Subcutaneous abdominal adipose tissue (tissue), 5 donors: ENCODE measurements around the gene CEP57.

ENCODE experiments used
- H3K27ac ChIP-seq: one replicate; pipeline ENCODE4 v1.7.0; 2013; ENCODE audit warnings: low read depth, mild to moderate bottlenecking, inconsistent platforms, low read length, moderate library complexity
- H3K27me3 ChIP-seq, 5 donors: one replicate each; pipeline ENCODE4 v1.7.0; 2013; ENCODE audit warnings: low read length in 5 of 5, inconsistent platforms in 1 of 5; ENCODE audit not compliant: control insufficient read depth in 5 of 5, insufficient read depth in 4 of 5
- H3K36me3 ChIP-seq, 5 donors: one replicate each; pipeline ENCODE4 v1.7.0; 2013; ENCODE audit warnings: low read length in 5 of 5; ENCODE audit not compliant: control insufficient read depth in 5 of 5, insufficient read depth in 5 of 5
- H3K4me1 ChIP-seq, 5 donors: one replicate each; pipeline ENCODE4 v1.7.0; 2013; ENCODE audit warnings: low read length in 5 of 5, mild to moderate bottlenecking in 3 of 5, moderate library complexity in 1 of 5; ENCODE audit not compliant: control insufficient read depth in 5 of 5, insufficient read depth in 5 of 5
- H3K4me3 ChIP-seq, 5 donors: one replicate each; pipeline ENCODE4 v1.7.0; 2013; ENCODE audit warnings: low read length in 5 of 5, low read depth in 1 of 5
- H3K9ac ChIP-seq, 5 donors: one replicate each; pipeline ENCODE4 v1.7.0; 2013; ENCODE audit warnings: low read length in 5 of 5, mild to moderate bottlenecking in 4 of 5, moderate library complexity in 3 of 5
- H3K9me3 ChIP-seq, 5 donors: one replicate each; pipeline ENCODE4 v1.7.0; 2013; ENCODE audit warnings: low read length in 5 of 5; ENCODE audit not compliant: control insufficient read depth in 5 of 5
- donor health status: healthy.
- donor health status: healthy.
- donor health status: healthy.
- donor health status: healthy.
- donor health status: healthy.

The CEP57 gene

DNA sequence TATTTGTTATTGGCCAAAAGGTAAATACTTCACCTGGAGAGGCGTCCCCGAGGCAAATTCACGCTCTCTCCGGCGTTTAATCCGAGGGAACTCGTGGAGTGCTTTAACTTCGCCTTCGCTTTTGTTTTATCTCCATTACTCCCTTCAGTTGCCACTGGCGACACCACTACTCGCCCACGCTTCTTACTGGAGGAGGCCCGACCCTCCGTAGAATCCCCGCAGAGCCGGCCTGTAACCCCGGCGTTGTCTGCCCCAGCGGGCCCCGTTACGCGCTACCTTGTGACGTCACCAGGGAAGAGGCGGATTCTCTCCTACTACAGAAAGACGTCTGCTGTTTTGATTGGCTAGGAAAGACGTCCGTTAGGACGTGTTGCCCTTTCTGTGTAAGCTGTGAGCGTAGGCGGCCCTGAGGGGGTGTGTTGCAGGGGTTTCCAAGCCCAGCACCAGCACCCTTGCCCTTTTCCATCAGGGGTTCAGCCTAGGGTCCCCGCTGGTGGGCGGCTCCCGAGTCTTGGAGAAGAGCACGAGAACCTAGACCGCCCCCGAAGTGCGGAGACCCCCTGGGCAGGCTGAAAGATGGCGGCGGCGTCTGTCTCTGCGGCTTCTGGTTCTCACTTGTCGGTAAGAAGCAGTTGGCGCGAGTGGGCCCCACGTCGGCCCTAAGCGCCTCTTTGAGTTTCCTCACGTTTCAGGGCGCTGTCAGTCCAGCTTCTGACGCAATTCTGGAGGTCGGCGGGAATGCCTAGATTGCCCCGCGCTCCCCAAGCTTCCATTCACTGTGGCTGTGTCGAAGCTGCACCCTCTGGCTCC, at the start of gene CEP57:
CEP57 (plus strand) TSS at position 376 of the 810 bp plus-strand sequence; CDS start at position 577, 201 bp downstream.
- no peaks in the 10 kb centered on the region for H3K9me3 ChIP-seq
- peaks cover 2 to 30% (median 25%) of the 10 kb centered on the region in 5 donors for H3K4me1 ChIP-seq
- H3K36me3 ChIP-seq: peaks cover 9 to 16% (median 15%) of the 10 kb centered on the region in 5 donors
- peak within 1 kb of the TSS; percentile 99 for H3K27ac ChIP-seq
- no peaks in the 10 kb centered on the region for H3K27me3 ChIP-seq
- H3K9ac ChIP-seq: peak within 1 kb of the TSS; percentile 79 to 97 (median 92)
- H3K4me3 ChIP-seq: peak within 1 kb of the TSS; percentile 93 to 98 (median 97)

DNA sequence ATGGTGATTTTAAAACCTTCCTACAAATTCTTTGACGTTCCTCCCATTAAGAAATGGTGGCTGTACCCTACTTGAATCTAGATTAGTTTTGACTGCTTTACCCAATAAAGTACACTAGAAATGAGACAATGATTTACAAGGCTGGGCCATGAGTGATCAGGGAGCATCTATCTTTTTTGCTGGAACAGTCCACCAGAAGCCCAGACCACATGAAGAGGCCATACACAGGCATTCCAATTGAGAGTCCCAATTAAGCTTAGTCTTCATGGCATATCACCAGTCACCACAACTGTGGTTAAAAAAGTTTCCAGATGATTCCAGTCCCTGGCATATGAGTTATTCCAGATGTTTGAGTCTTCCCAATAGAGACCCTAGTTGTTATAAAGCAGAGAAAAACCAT, 40.2 kb upstream of the CEP57 start:
- Histone ChIP-seq H3K27ac (no peak overlapping the region), H3K4me1 (no peaks in the 10 kb centered on the region), H3K27me3 (no peaks in the 10 kb centered on the region), H3K9ac (no peak overlapping the region), H3K4me3 (no peak overlapping the region), H3K36me3 (no peaks in the 10 kb centered on the region), H3K9me3 (no peaks in the 10 kb centered on the region)

- Histone ChIP-seq H3K4me3 (no peak overlapping the region), H3K27ac (no peak overlapping the region), H3K27me3 (no peaks in the 10 kb centered on the region), H3K9me3 (no peaks in the 10 kb centered on the region), H3K36me3 (no peaks in the 10 kb centered on the region), H3K9ac (no peak overlapping the region), H3K4me1 (no peaks in the 10 kb centered on the region)
These were observed 38.8 kb upstream of the CEP57 start for GRCh38 chr11:95751515-95751914.

DNA sequence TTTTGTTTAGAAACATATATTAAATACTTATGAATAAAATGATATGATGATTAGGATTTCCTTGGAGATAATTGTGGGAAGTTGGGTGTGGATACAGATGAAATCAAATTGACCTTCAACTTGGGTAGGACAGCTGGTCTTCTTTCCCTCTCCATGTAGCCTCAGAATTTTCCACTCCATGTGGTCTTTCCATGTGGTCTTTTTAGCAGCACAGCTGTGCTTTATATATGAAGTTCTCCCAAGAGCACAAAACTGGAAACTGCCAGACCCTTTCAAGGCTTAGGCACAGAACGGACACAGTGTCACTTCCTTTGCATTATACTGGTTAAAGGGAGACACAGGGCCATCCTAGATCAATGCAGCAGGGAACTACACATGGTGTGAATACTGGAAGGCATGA, 29.4 kb upstream of the CEP57 start:
- H3K27me3 ChIP-seq: no peaks in the 10 kb centered on the region
- H3K9ac ChIP-seq: no peak overlapping the region
- no peak overlapping the region for H3K4me3 ChIP-seq
- H3K4me1 ChIP-seq: peaks cover 0 to 7% (median 2%) of the 10 kb centered on the region in 5 donors
- no peaks in the 10 kb centered on the region for H3K36me3 ChIP-seq
- no peaks in the 10 kb centered on the region for H3K9me3 ChIP-seq
- H3K27ac ChIP-seq: no peak overlapping the region

DNA sequence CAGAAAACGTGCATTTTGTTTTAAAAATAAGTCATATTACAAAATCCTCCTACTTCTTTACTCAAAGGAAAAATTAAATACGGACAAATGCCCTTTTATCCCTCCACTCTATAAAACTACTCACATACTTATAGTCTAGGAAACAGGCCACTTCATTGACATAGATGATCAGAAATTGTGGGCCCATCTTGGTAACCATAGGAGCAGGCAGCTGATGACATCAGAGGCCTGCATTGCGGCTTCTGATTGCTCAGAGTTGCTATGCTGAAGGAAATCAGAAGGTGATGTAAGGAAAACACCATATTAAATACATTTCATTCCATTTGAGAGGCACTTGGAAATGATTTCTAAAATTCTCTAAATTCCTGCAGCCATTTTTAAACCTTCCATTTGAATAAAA, 27.8 kb upstream of the CEP57 start:
- Histone ChIP-seq H3K36me3 (no peaks in the 10 kb centered on the region), H3K4me3 (no peak overlapping the region), H3K27ac (no peak overlapping the region), H3K9ac (no peak overlapping the region), H3K4me1 (peaks cover 0 to 7% (median 2%) of the 10 kb centered on the region in 5 donors), H3K27me3 (no peaks in the 10 kb centered on the region), H3K9me3 (no peaks in the 10 kb centered on the region)

DNA sequence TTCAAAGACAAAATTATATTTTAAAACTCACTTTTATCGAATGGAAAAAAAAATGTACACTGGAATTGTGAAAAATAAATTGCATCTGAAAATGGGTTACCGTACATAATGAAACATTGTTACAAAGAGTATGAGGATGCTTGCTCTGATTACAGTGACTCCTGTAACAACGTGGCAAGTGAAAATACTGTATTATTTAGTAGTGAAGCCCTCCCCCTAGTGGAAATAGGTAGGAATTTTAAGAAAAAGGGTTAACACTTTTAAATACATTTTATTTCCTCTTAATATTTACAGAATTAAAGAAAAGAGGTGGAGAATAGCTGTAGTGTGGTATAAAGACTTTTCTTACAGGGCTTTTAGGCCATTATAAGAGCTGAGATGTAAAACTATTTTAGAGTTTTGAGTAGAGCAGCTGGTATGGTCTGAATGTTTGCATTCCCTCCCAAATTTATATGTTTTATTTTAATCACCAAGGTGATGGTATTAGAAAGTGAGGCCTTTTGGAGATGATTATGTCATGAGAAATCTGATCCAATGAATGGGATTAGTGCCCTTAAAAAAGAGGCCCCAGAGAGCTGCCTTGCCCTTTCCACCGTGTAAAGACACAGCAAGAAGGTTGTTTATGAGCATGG, 25.9 kb upstream of the CEP57 start:
- H3K4me1 ChIP-seq: peaks cover 0 to 7% (median 2%) of the 10 kb centered on the region in 5 donors

DNA sequence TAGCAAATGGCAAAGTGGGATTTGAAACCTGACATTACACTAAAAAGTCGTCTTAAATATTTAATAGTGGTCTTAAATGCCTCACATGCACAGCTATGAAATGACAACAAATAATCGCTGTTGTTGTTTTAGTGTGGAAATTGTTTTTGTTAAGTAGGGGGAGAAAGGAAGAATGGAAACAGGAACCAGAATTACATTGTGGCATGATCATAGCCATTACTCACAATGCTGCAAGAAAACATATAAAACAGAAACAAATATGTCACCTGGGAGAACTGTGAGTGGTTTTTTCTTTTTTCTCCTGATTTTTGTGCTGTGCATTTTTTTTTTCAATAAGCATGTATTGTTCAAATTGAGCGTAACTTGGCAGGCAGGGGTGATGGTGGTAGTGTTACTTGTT, 23.6 kb upstream of the CEP57 start:
- Histone ChIP-seq H3K9ac (no peak overlapping the region), H3K27me3 (no peaks in the 10 kb centered on the region), H3K36me3 (peaks cover under 1 to 14% (median 12%) of the 10 kb centered on the region in 5 donors), H3K4me1 (no peaks in the 10 kb centered on the region), H3K9me3 (no peaks in the 10 kb centered on the region), H3K4me3 (no peak overlapping the region), H3K27ac (no peak overlapping the region)

More for the DNA sequence above, 25.9 kb upstream of the CEP57 start:
- Histone ChIP-seq H3K4me3 (no peak overlapping the region), H3K9me3 (no peaks in the 10 kb centered on the region), H3K9ac (no peak overlapping the region), H3K36me3 (peaks cover 0 to 6% (median 0%) of the 10 kb centered on the region in 5 donors), H3K27ac (no peak overlapping the region), H3K27me3 (no peaks in the 10 kb centered on the region)

GRCh38 chr11:95767498-95767897, 22.8 kb upstream of the CEP57 start:
- peaks cover 2 to 20% (median 15%) of the 10 kb centered on the region in 5 donors for H3K36me3 ChIP-seq
- no peaks in the 10 kb centered on the region for H3K9me3 ChIP-seq
- no peak overlapping the region for H3K9ac ChIP-seq
- H3K27ac ChIP-seq: no peak overlapping the region
- H3K4me1 ChIP-seq: no peaks in the 10 kb centered on the region
- no peak overlapping the region for H3K4me3 ChIP-seq
- H3K27me3 ChIP-seq: no peaks in the 10 kb centered on the region

DNA sequence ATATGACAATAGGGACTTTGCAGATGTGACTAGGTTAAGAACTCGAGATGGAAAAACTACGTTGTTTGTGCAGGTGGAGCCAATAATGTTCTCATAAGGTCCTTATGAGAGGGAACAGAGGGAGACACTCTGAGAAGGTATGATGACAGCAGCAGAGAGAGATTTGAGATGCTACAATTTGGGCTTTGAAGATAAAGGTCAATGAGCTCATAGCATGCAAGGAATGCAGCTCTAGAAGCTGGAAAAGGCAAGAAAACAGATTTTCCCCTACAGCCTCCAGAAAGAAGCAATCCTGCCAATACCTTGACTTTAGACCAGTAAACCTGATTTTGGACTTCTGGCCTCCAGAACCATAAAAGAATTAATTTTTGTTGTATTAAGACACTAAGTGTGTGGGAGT, 21.8 kb upstream of the CEP57 start:
- no peaks in the 10 kb centered on the region for H3K4me1 ChIP-seq

DNA sequence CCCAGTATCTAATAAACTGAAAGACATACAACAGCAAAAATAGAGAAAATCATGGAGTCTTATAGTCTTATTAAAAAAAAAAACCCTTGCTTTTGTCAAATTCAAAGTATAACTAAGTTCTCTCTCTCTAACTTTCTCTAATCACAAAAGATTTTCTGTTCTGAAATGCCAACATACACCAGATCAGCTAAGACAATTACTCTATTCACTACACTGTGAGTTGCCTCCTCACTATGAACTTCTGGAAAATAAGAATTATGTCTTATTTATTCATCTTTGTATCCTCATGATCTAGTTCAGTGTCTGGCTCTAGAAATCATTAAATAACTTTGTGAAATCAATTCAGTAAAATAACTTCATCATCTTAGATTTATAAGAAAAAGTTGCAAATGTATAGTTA, 13.4 kb upstream of the CEP57 start:
- Histone ChIP-seq H3K9me3 (no peaks in the 10 kb centered on the region), H3K36me3 (peaks cover 51 to 86% (median 84%) of the 10 kb centered on the region in 5 donors), H3K27me3 (no peaks in the 10 kb centered on the region), H3K9ac (peak overlapping the region in 1 of 5 donors; percentile 51), H3K4me3 (no peak overlapping the region), H3K27ac (no peak overlapping the region), H3K4me1 (no peaks in the 10 kb centered on the region)

More for the DNA sequence above, 21.8 kb upstream of the CEP57 start:
- Histone ChIP-seq H3K36me3 (peaks cover 5 to 25% (median 16%) of the 10 kb centered on the region in 5 donors), H3K27ac (no peak overlapping the region), H3K4me3 (no peak overlapping the region), H3K9ac (no peak overlapping the region), H3K27me3 (no peaks in the 10 kb centered on the region), H3K9me3 (no peaks in the 10 kb centered on the region)
